Rectal smooth muscle tissue (tissue), 1 donor: ENCODE measurements around the gene AHDC1.

Source experiments
- H3K27ac ChIP-seq: one replicate; pipeline ENCODE4 v1.7.0; 2013; ENCODE audit warnings: low read depth, low read length, inconsistent platforms
- H3K27me3 ChIP-seq: one replicate; pipeline ENCODE4 v1.7.0; 2013; ENCODE audit warnings: low read length; ENCODE audit not compliant: control insufficient read depth, insufficient read depth
- H3K36me3 ChIP-seq: one replicate; pipeline ENCODE4 v1.7.0; 2013; ENCODE audit warnings: low read length; ENCODE audit not compliant: control insufficient read depth, insufficient read depth
- H3K4me1 ChIP-seq: one replicate; pipeline ENCODE4 v1.7.0; 2013; ENCODE audit warnings: low read length; ENCODE audit not compliant: control insufficient read depth, insufficient read depth
- H3K4me3 ChIP-seq: one replicate; pipeline ENCODE4 v1.7.0; 2013; ENCODE audit warnings: low read length
- H3K9ac ChIP-seq: one replicate; pipeline ENCODE4 v1.7.0; 2013; ENCODE audit warnings: low read length

AHDC1 gene

GRCh38 chr1:27615346-27616192, 11.6 kb upstream of the AHDC1 start:
- H3K4me3 ChIP-seq: no peak overlapping the region
- no peaks in the 10 kb centered on the region for H3K27me3 ChIP-seq
- H3K27ac ChIP-seq: no peak overlapping the region
- no peaks in the 10 kb centered on the region for H3K36me3 ChIP-seq
- H3K9ac ChIP-seq: no peak overlapping the region
- H3K4me1 ChIP-seq: no peaks in the 10 kb centered on the region

- H3K9ac ChIP-seq: no peak overlapping the region
- no peaks in the 10 kb centered on the region for H3K27me3 ChIP-seq
- H3K27ac ChIP-seq: no peak overlapping the region
- no peak overlapping the region for H3K4me3 ChIP-seq
- H3K4me1 ChIP-seq: no peaks in the 10 kb centered on the region
- H3K36me3 ChIP-seq: no peaks in the 10 kb centered on the region
Measured at GRCh38 chr1:27614625-27615344, 10.8 kb upstream of the AHDC1 start.

- no peak overlapping the region for H3K27ac ChIP-seq
- H3K9ac ChIP-seq: no peak overlapping the region
- no peaks in the 10 kb centered on the region for H3K4me1 ChIP-seq
- H3K27me3 ChIP-seq: no peaks in the 10 kb centered on the region
- H3K4me3 ChIP-seq: no peak overlapping the region
- no peaks in the 10 kb centered on the region for H3K36me3 ChIP-seq
Measured at GRCh38 chr1:27614043-27614624, 10.2 kb upstream of the AHDC1 start.

GRCh38 chr1:27612718-27613117, 8.8 kb upstream of the AHDC1 start:
- Histone ChIP-seq H3K4me1 (no peaks in the 10 kb centered on the region), H3K36me3 (no peaks in the 10 kb centered on the region), H3K4me3 (no peak overlapping the region), H3K27ac (no peak overlapping the region), H3K9ac (no peak overlapping the region), H3K27me3 (no peaks in the 10 kb centered on the region)

- Histone ChIP-seq H3K27ac (no peak overlapping the region), H3K9ac (no peak overlapping the region), H3K36me3 (no peaks in the 10 kb centered on the region), H3K4me3 (no peak overlapping the region), H3K4me1 (no peaks in the 10 kb centered on the region), H3K27me3 (no peaks in the 10 kb centered on the region)
Measured at GRCh38 chr1:27611450-27611849, 7.5 kb upstream of the AHDC1 start.

- Histone ChIP-seq H3K27ac (no peak overlapping the region), H3K9ac (no peak overlapping the region), H3K4me3 (no peak overlapping the region), H3K4me1 (no peaks in the 10 kb centered on the region), H3K27me3 (no peaks in the 10 kb centered on the region), H3K36me3 (no peaks in the 10 kb centered on the region)
Measured at GRCh38 chr1:27609618-27610240, 5.8 kb upstream of the AHDC1 start.

- Histone ChIP-seq H3K36me3 (no peaks in the 10 kb centered on the region), H3K4me3 (no peak overlapping the region), H3K27ac (no peak overlapping the region), H3K27me3 (no peaks in the 10 kb centered on the region), H3K4me1 (no peaks in the 10 kb centered on the region), H3K9ac (no peak overlapping the region)
Measured at GRCh38 chr1:27609210-27609555, 5.2 kb upstream of the AHDC1 start.

GRCh38 chr1:27607239-27607804, 3.4 kb upstream of the AHDC1 start:
- H3K9ac ChIP-seq: no peak overlapping the region
- no peak overlapping the region for H3K4me3 ChIP-seq
- H3K4me1 ChIP-seq: no peaks in the 10 kb centered on the region
- H3K36me3 ChIP-seq: no peaks in the 10 kb centered on the region
- H3K27me3 ChIP-seq: no peaks in the 10 kb centered on the region
- no peak overlapping the region for H3K27ac ChIP-seq

- no peak overlapping the region for H3K4me3 ChIP-seq
- no peaks in the 10 kb centered on the region for H3K4me1 ChIP-seq
- no peaks in the 10 kb centered on the region for H3K36me3 ChIP-seq
- H3K9ac ChIP-seq: no peak overlapping the region
- H3K27ac ChIP-seq: no peak overlapping the region
- no peaks in the 10 kb centered on the region for H3K27me3 ChIP-seq
Measured at GRCh38 chr1:27606708-27607238, 2.8 kb upstream of the AHDC1 start.

- no peaks in the 10 kb centered on the region for H3K27me3 ChIP-seq
- H3K27ac ChIP-seq: no peak overlapping the region
- no peak overlapping the region for H3K4me3 ChIP-seq
- no peak overlapping the region for H3K9ac ChIP-seq
- no peaks in the 10 kb centered on the region for H3K36me3 ChIP-seq
- peaks cover 3% of the 10 kb centered on the region for H3K4me1 ChIP-seq
Measured at GRCh38 chr1:27605796-27606707, 2.1 kb upstream of the AHDC1 start.

- no peaks in the 10 kb centered on the region for H3K36me3 ChIP-seq
- H3K4me3 ChIP-seq: no peak overlapping the region
- H3K4me1 ChIP-seq: peaks cover 9% of the 10 kb centered on the region
- H3K9ac ChIP-seq: no peak overlapping the region
- H3K27me3 ChIP-seq: no peaks in the 10 kb centered on the region
- no peak overlapping the region for H3K27ac ChIP-seq
Measured at GRCh38 chr1:27605300-27605766, 1.4 kb upstream of the AHDC1 start.
